ENCODE measurements around the gene S100A6.

- TF ChIP-seq ZNF274 (IDR thresholded peaks at IDR 0.05; ENCODE audit: low read depth, low read length): no peak
- no peak for TF ChIP-seq YY1 (IDR thresholded peaks at IDR 0.05; ENCODE audit: insufficient read depth, insufficient read length)
- no peak for TF ChIP-seq SUZ12 (IDR thresholded peaks at IDR 0.05; ENCODE audit: extremely low read depth, insufficient read depth, insufficient read length)
Observed at GRCh38 chr1:153557877-153558276, 22.1 kb upstream of the S100A6 start.

Data from NT2/D1 (cell line).